Inferior parietal cortex (tissue), 1 donor: ENCODE measurements around the gene NUDT4B.
"Not testable (repeated sequence)": the region's sequence is repeated elsewhere in the genome, so short reads cannot be mapped to it uniquely, and the experiment has no call there.

ENCODE experiments used
- DNase-seq: peaks from one replicate; pipeline ENCODE4 v3.0.0-alpha.2; 2016; ENCODE audit errors: extremely low spot score

NUDT4B gene

DNA sequence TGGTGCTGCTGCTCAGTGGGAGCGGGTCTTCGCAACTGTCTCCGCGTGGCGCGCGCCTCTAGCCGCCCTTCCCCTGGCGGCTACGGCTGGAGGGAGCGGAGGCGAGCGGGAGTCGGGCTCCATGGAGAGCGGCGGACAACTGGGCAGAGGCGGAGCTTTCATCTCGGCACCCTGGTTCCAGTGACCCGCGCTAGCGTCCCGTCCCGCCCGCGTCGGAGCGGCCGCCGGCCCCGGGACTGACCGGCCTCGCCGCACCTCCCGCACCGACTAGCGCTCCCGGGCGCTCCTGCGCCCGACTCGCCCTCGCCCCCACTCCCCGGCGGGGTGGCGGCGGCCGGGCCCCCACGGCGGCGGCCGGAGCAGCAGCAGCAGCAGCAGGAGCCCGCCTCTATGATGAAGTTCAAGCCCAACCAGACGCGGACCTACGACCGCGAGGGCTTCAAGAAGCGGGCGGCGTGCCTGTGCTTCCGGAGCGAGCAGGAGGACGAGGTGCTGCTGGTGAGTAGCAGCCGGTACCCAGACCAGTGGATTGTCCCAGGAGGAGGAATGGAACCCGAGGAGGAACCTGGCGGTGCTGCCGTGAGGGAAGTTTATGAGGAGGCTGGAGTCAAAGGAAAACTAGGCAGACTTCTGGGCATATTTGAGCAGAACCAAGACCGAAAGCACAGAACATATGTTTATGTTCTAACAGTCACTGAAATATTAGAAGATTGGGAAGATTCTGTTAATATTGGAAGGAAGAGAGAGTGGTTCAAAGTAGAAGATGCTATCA, at the start of gene NUDT4B:
Gene NUDT4B (plus strand): TSS at position 212 of the 772 bp plus-strand sequence. CDS start 179 bp downstream, at position 391.
- not testable (repeated sequence) for DNase-seq

DNA sequence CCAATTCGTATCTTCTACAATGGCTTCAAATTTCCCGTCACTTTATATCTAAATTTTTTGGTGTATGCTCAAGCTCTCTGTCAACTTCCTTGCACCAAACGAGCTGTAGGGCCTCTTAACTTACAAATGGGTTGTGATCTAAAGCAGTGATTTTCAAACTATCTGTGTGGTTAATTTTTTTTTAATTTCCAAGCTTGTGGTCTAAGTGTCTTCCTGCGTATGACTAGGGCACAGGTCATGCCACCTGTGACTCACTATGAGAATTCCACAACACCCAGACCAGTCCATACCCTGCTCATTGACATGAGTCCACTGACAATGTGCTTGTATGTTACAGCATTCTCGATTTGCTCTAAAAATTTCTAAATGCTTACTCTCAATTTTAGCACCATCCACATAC, 49.2 kb upstream of the NUDT4B start:
- not testable (repeated sequence) for DNase-seq

DNA sequence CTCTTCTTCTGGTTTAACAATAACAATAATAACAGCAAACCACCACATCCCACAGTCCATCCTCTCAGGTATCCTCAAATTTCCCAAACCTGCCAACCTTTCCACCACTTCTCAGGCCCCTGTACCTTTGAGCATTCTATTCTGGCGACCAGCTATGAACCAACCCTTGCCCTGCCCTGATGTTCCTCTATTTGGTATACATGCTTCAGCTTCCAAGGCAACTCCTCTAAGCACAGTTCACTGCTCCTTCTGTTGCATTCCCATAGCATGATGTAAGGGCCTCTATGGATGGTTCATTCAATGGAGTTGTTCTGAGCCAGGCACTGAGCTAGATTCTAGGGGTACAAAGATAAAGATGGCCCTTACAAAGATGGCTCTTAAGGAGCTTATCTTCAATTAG, 46.3 kb upstream of the NUDT4B start:
- not testable (repeated sequence) for DNase-seq

DNA sequence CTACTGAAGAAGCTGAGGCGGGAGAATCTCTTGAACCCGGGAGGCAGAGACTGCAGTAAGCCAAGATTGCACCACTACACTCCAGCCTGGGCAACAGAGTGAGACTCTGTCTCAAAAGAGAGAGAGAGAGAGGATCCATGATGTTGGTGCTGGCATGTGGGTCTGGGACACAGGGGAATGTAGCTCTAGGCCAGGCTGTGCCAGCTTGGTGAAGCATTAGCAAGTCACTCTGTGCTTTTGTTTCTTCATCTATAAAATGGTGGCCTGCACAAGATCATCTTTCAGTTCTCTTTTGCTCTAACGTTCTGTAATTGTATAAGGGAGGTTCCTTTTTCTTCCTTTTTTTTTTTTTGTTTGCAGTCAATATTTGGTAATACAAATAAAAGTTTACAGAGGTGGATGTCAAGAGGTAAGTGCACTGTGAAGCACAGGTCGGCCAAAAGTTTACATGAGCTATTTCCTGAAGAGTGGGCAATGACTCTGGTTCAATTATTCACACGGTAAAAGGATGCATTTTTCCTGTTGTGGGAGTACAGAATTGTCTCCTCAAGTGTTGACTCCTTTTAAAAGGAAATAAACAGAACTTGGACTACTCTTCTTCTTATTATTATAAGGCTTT, 44.5 kb upstream of the NUDT4B start:
- DNase-seq: not testable (repeated sequence)

DNA sequence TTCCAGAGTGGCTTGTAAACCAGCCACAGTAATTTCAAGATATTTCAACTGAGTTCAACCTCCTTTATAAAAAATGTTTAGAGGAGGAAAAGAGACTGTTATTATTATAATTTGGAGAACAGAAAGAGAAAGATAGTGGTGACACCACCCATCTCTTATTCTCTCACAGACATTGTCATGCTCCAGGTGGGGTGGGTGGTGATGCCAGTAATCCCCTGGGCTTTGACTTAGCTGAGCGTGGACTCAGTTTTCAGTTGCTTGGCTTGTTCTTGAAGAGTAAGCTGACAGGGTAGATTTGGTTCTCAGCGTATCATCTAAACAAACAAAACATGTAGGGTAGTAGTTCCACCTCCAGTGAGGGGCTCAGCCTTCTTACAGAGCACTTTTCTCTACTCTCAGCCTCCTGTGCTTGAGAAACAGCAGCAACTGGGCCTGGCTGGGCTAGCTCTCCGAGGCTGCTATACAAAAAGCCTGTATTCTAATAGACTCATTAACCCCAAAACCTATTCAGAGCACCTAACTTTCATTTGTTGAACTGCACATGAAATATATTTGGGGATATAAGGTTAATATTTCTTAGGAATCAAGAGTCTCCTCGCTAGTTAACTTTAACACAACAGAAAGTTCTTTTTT, 43.1 kb upstream of the NUDT4B start:
- not testable (repeated sequence) for DNase-seq

DNA sequence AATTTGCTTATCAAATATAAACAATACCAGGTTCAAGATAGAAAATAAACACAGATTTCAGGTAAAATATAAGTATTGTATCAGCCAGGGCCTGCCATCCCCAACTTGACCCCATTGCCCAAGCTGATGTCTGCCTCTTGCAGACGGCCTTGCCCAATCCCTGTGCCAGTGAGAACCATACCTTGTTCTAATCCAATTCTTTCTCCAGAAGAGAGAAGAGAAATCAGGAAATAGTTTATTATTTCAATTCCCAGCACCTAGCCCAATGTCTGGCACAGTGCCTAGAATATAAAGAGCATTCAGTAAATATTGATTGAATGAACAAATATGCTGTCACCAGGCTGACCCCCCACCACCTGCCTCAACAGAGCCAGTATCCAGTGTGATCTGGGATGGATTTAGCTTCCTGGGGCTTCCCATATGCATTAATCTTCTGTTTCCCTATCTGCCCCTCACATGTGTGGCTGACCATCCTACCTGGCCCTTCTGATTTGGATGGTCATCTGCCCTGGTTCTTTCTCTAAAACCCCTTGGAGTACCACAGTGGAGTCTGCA, 39.7 kb upstream of the NUDT4B start:
- not testable (repeated sequence) for DNase-seq

DNA sequence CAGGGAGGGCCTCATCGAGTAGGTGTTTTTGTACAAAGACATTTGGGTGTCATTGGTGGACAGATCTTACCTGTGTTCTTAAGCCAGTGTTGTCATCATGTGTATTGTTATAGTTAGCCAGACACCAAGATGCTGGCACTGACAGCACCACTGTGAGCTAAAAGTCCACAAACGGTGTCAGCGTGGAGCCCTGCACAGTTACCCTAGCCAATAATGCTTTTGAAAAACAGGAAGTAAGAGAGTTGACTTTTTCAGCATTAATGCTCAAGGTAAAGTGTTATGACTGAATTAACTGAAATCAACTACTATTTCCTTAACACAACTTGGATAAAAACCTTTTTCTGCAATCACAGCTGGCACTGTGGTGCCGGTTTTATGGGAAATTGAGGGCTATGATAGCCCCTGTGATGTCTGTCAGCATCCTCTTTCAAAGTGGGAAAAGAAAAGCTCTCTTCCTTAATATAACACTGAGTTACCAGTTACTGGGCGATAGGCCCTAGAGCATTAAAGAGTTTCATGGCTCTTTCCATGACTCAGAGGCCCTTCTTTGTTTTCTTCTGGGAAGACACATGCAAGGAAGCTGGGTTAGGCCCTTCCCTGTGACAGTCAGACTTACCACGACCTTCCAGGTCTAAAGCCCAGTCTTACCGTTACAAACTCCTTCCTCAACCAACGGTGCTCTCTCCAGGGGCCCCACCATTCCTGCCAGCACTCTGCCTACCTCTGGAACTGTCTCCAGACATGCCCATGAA, 37.6 kb upstream of the NUDT4B start:
- not testable (repeated sequence) for DNase-seq

DNA sequence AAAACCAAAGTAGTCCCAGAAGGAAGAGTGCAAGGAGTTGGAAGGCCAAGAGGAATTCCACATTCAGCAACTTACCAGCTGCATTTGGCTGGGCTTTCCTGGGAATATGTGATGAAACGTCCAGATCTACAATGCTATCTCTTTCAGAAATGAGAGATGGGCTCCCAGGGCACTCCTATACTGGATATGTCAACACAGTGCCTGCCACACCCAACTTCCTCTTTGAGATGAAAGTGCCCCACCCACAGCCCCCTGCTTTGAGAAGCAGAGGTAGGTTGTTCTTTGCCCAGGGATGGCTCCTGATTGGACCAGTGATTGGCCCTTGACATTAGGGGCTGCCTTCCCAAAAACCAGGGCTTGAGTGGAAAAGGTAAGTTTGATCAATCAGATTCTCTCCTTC, 36.2 kb upstream of the NUDT4B start:
- not testable (repeated sequence) for DNase-seq

DNA sequence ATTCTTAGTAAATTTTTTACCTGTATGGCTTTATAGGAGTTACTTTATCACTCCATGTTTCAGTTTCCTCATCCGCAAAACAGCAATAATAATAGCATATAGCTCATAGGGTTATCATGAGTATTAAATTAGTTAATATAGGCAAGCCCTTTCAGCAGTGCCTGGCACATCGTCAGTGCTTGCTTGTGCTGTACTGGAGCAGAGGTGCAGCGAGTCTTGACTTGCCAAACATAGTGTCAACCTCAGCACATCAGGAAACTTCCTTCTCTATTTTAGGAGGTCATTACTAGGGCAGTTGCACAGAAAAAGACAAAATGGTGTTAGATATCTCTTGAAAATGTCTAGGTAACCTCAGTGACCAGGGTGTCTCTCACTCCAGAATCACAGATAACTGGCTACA, 33.1 kb upstream of the NUDT4B start:
- not testable (repeated sequence) for DNase-seq

DNA sequence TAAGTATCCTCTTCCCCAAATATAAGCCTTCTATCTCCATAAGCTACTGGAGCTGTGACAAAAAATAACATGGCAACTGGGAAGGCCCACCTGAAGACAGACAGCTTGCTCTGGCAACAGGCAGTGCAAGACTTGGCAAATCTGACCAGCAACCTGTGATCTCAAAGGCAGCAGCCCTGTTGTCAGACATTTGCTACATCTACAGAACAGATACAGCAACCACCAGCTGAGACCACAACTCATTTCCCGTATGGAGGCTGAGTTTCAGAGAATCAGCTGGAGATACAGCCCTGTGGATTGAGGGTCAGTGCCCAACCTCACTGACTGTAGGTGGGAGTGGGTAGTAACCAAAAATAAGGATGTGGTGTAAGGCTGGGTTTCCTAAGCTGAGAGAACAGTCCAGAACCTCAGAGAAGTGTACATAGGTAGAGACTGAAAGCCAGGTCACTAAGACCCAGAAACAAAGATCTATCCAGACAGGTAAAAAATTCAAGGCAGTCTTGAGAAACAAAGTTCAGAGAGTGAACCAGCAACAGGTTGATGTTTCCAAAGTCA, 31.5 kb upstream of the NUDT4B start:
- DNase-seq: not testable (repeated sequence)

DNA sequence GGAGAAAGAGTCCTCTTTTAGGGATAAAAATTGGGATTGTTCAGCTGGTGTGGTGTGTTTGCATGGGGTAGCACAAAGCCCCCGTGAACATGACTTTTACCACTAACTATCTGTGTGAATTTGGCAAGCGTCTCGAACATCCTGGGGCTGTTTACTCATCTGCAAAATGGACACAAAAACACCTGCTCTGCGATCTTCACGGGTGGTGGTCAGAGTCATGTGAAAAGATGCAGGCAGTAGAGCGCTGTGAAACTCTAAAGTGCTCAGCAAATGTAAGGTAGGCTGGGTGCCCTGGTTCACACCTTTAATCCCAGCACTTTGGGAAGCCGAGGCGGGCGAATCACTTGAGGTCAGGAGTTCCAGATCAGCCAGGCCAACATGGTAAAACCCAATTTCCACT, 27.7 kb upstream of the NUDT4B start:
- not testable (repeated sequence) for DNase-seq

DNA sequence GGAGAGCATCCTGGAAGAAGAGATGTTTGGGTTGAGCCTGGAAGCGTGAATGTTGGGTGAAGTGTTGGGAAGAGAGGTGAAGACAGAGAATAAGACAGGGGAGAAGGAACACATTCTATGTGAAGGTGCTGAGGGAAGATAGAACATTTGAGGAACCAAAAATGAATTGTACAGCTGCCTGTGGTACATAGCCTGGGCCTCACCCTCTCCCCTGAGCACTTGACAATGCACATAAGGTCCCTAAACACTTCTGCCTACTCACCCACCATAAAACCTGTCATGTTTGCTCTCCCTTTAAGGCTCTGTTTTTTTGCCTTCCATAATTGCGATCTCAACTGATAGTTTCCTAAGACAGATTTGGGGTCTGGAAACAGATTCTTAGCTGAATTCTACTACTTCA, 25.8 kb upstream of the NUDT4B start:
- not testable (repeated sequence) for DNase-seq

DNA sequence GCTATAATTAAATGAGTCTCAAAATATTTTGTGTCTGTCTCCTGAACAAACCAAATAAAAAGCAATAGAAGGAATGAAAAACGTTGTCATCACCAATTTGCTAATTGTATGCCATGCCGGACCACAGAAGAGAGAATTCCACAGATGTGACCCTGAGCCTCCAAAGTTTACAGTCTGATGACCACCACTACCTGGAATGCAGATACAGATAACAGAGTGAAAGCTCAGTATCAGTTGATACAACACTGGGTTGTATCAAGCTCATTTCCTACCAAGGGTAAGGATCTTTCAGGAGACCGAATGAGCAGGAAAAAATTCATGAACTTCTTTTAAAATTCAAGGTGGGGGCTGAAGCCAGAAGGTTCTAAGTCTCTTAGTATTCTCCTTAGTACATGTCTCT, 25.1 kb upstream of the NUDT4B start:
- not testable (repeated sequence) for DNase-seq

DNA sequence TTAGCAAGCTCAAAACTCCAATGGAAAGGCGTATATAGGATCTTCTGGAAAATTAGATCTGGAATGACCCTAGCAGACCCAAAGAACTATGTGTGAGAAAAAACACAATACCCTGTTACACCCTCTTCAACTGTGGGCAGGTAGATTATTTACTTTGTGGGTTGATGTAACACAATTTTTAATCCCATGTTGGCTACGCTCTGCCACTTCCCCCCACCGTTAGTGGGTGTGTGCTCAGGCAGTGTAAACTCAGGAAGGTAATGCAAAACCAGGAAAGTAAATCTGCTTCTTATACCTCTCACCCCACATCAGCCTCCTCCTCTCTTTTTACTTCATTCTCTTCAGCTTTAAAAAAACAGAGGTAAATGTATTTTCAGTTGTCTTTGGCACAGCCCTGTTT, 23.7 kb upstream of the NUDT4B start:
- DNase-seq: not testable (repeated sequence)

DNA sequence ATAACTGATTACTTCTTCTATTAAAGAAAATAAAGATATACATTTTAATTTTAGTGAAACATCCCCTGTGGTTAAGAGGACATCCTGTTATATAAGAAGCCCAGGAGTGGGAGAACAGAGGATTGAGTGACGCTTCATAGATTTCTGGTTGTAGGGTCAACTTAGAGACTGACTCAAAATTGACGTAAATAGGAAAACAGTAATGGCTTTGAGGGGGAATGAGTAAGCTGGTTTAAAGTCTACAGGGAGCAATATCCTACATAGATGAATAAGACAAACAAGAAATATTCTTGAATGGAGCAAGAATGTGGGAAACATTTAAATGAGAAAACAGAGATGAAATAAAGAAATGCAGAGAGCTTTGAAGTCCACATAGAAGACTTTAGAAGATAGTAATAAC, 20.7 kb upstream of the NUDT4B start:
- DNase-seq: not testable (repeated sequence)

DNA sequence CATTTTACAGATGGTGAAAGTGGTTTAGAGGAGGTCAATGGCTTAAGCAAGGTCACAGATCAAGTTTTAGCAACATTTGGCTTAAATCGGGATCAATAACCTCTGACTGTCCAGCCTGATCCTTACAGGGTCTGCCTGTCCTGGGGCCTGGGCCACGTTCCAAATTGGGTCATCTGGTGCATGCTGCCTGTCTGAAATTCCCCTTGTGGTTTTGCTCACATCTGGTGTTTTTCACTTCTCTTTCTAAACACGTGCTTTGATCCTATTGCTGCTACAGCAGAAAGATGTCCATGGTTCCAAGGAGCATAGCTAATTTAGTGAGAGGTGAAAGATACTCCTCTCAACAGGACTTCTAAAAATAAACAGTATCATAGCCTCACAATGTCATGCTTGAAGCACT, 19.4 kb upstream of the NUDT4B start:
- DNase-seq: not testable (repeated sequence)

DNA sequence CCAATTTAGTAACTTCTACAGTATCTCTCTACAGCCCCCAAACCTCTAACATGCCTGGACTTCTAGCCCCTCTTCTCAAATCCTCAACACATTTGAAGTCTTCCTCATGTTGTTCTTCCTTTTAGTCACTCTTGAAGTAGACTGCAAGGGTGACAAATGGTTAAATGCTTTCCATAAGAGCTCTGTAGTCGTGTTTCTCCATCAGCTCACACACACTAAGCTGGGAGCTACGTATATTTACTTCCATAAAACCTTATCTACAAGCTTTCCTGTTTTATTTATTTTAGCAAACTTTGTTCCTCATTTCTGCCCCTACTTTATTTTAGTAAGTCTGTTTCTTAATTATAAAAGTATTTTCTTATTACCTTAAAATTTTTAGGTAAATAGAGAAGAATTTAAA, 19.0 kb upstream of the NUDT4B start:
- not testable (repeated sequence) for DNase-seq

DNA sequence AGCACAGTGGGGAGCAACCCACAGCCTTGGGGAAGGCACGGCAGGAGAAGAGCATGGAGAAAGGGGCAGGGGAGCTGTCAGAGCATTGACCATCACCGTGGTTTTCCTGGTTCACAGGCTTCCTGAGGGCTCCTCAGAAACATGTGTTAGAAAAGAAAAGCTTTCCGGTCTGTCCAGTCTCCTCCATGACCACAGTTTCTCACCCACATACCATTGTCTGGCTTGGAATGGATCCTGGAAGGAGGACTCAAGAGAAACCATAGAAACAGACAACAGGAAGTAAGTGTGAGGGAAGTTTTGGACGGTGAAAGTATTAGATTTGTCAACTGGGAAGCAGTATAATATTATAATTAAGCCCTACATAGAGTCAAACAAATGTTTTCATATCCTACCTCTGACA, 16.3 kb upstream of the NUDT4B start:
- not testable (repeated sequence) for DNase-seq

DNA sequence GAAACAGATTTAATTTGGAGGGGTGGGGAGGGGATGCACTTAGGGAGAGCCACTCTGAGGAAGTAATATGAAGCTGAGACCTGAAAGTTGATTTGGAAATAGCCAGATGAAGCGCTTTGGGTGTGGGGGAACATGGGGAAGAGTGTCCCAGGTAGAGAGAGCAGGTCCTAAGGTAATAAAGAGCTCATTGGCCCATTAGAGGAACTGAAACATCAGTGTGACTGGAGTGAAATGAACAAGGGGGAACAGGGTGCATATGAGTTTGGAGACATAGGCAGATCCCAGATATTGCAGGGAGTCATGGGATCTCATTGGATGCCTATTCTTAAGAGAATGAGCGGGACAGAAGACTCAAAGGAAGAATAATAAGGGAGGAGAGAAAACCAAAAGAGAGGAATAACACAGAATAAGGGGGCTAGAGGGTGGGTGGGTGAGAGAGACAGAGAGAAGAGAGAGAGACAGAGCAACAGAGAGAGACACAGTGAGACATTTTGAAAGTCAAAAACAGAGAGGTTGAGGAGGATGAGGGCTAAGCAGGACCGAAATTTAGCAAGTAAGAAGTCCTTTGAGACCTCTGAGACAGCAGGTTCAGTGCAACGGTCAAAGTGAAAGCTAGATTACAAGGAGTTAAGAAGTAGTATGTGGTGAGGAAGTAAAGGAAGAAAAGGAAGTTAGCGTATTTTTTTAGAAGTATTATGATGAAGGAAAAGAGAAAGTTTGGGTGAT, 14.8 kb upstream of the NUDT4B start:
- DNase-seq: not testable (repeated sequence)

DNA sequence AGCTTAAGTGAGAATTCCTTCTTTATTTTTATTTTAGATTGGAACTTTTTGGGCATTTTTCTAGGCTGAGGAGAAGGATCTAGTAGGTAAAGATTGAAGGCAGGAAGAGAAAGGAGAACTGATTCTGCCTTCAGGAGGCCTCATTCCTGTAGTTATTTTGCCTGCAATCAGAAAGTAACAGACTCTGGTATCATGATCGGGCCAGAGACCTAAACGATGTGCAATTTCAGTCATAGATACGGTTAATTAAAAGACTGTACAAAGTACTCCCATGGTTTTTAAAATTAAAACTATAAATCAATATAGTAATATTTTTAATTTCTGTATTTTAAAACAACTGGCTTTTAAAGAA, 14.3 kb upstream of the NUDT4B start:
- not testable (repeated sequence) for DNase-seq

DNA sequence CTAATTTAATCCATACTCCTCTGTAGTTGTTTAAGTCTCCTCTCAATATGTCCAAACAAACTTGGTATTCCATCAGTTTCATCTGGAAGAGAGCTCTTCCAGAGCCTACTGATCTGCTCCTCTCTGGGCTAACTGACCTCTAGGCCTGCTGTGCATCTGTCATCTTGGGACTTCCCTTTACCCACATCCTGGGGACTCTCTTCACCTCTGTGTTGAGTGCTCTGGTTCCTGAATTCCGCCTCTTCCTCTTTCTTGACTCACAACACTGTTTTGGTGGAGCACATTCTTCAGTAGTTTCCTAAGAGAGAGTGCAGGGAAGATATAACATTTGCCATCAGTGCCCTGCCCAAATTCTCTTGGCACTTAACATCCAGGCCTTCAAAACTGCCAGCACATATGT, 13.0 kb upstream of the NUDT4B start:
- DNase-seq: not testable (repeated sequence)
